Caco-2 (cell line): ENCODE data around the gene EXOC3. TPM values are rescaled to one million over a fixed set of nuclear protein-coding genes. Genes with fewer than 3 reads are reported as not detected.

Experiments used
- BruUV-seq: library from RNA; stranded (reverse); fragments of 400-500 nt; replicated peaks from 2 replicates; lab custom pipeline; 2021; lab: Mats Ljungman, UMichigan
- CTCF ChIA-PET: fragments of 300-600 bp; sonication (Branson Sonifier 250); formaldehyde crosslinking; loops from one replicate; lab custom pipeline; 2022; ENCODE audit warnings: antibody characterized with exemption; lab: Charles Lee
- POLR2A ChIA-PET: fragments of 300-600 bp; sonication (Branson Sonifier 250); formaldehyde crosslinking; loops from one replicate; lab custom pipeline; 2022; ENCODE audit warnings: antibody characterized with exemption; lab: Charles Lee
- DNase-seq, 2 experiments: peaks; one replicate each; pipeline versions ENCODE4 v3.0.0 to v3.0.0-alpha.2; 2020 to 2022
- H3K27me3 ChIP-seq: replicated peaks from 2 replicates; pipeline ENCODE4 v1.6.0; 2011; ENCODE audit warnings: low read length; ENCODE audit not compliant: control insufficient read depth, insufficient read depth
- H3K36me3 ChIP-seq: 2 replicates; pipeline ENCODE4 v1.5.1; 2011; ENCODE audit warnings: low read length; ENCODE audit not compliant: control insufficient read depth, insufficient read depth
- H3K4me1 ChIP-seq: fragments of 250-450 bp; sonication (Bioruptor Pico); 2 replicates; pipeline ENCODE4 v1.5.1; 2020; ENCODE audit warnings: mild to moderate bottlenecking
- H3K4me3 ChIP-seq: 2 replicates; pipeline ENCODE4 v1.5.1; 2011; ENCODE audit warnings: low read depth, mild to moderate bottlenecking, control low read depth, low read length
- H3K9me3 ChIP-seq: fragments of 250-450 bp; sonication (Bioruptor Pico); 2 replicates; pipeline ENCODE4 v1.5.1; 2020; ENCODE audit warnings: mild to moderate bottlenecking, moderate library complexity
- H3K27ac Mint-ChIP-seq: one replicate; pipeline ENCODE4 v1.8.0; 2022; ENCODE audit warnings: mixed read lengths; ENCODE audit not compliant: unreplicated experiment
- H3K27me3 Mint-ChIP-seq: one replicate; pipeline ENCODE4 v1.8.0; 2022; ENCODE audit warnings: mixed read lengths; ENCODE audit not compliant: insufficient read depth, unreplicated experiment
- H3K36me3 Mint-ChIP-seq: one replicate; pipeline ENCODE4 v1.8.0; 2022; ENCODE audit warnings: mild to moderate bottlenecking, mixed read lengths; ENCODE audit not compliant: insufficient read depth, unreplicated experiment
- H3K4me1 Mint-ChIP-seq: one replicate; pipeline ENCODE4 v1.8.0; 2022; ENCODE audit warnings: low read depth, mixed read lengths; ENCODE audit not compliant: unreplicated experiment
- H3K4me3 Mint-ChIP-seq: one replicate; pipeline ENCODE4 v1.8.0; 2022; ENCODE audit warnings: mild to moderate bottlenecking, moderate library complexity, mixed read lengths; ENCODE audit not compliant: unreplicated experiment
- H3K9me3 Mint-ChIP-seq: one replicate; pipeline ENCODE4 v1.8.0; 2022; ENCODE audit warnings: mixed read lengths; ENCODE audit not compliant: unreplicated experiment
- CTCF ChIP-seq, 2 experiments: fragments of 200-600 bp in 1 of 2; IDR thresholded peaks; 1 replicate in 1 of 2; 2 replicates in 1 of 2; pipeline versions ENCODE4 v1.5.1 to v1.8.0; 2011 to 2022; ENCODE audit warnings: antibody characterized with exemption in 1 of 2, control low read depth in 1 of 2, inconsistent platforms in 1 of 2, low read depth in 1 of 2, low read length in 1 of 2, mild to moderate bottlenecking in 1 of 2, moderate library complexity in 1 of 2; ENCODE audit not compliant: insufficient read depth in 1 of 2, severe bottlenecking in 1 of 2, unreplicated experiment in 1 of 2
- intact Hi-C: fragments of 100-400 bp; cut with micrococcal nuclease; formaldehyde crosslinking; loops from one replicate; pipeline ENCODE4 v1.10.0; 2022; ENCODE audit not compliant: unreplicated experiment
- total RNA-seq: library from RNA; stranded (reverse); gene quantifications from 2 replicates; pipeline ENCODE4 v1.2.3, GENCODE V29; 2022

Gene EXOC3
- total RNA-seq, 1 experiment from 2014 or later = 44.5 TPM

GRCh38 chr5:446066-446882 is 3.3 kb downstream of the EXOC3 start:
- no peaks in the 10 kb centered on the region for H3K4me1 Mint-ChIP-seq
- peaks cover 54% of the 10 kb centered on the region for H3K36me3 Mint-ChIP-seq
- POLR2A ChIA-PET = interaction anchor here (0.5 kb wide), 1 partner anchor 26 kb away, joined by 4 read pairs; no protein-coding TSS in a partner anchor
- CTCF ChIA-PET = interaction anchor here (0.6 to 2.0 kb wide), 14 partner anchors 10 to 258 kb away, joined by 3 to 10 read pairs (median 4); no protein-coding TSS in a partner anchor
- no peak overlapping the region for H3K4me3 Mint-ChIP-seq
- no peak for TF ChIP-seq CTCF (IDR thresholded peaks at IDR 0.05; ENCODE audit: insufficient read depth in 1 of 2, low read depth in 1 of 2, low read length in 1 of 2, severe bottlenecking in 1 of 2, unreplicated experiment in 1 of 2)
- no peaks in the 10 kb centered on the region for H3K9me3 Mint-ChIP-seq
- no TSS peak for BruUV-seq
- Histone ChIP-seq H3K9me3 (no peaks in the 10 kb centered on the region), H3K27me3 (no peaks in the 10 kb centered on the region), H3K4me1 (no peaks in the 10 kb centered on the region), H3K4me3 (no peak overlapping the region), H3K36me3 (peaks cover 10% of the 10 kb centered on the region)
- H3K27ac Mint-ChIP-seq = peak overlapping the region; percentile 10
- intact Hi-C loops = loop anchor here (10.0 kb wide), 1 partner anchor 169 kb away; the partner anchor contains the start of gene CEP72
- no peak for DNase-seq
- no peaks in the 10 kb centered on the region for H3K27me3 Mint-ChIP-seq

DNA sequence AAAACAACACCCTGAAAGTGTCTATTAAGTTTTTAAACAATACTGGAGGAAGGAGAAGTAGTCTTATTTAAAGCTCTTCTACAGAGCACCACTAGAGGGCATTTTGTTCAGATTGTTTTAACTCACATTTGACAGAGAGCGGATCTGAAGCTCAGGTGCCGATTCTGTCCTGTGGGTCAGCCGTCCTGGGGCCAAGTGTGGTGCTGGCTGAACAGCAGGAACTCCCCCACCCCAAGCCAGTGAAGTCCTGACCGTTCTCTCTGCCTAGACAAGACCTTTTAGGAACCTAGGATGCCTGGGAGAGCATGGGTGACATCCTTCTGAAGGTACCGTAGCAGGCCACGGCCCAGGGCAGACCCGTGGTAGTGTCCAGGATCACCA is 3.9 kb downstream of the EXOC3 start:
- Mint-ChIP-seq H3K4me1 (no peaks in the 10 kb centered on the region), H3K27me3 (no peaks in the 10 kb centered on the region), H3K36me3 (peaks cover 58% of the 10 kb centered on the region), H3K9me3 (peaks cover 5% of the 10 kb centered on the region), H3K27ac (no peak overlapping the region), H3K4me3 (no peak overlapping the region)
- POLR2A ChIA-PET = interaction anchor here (0.5 kb wide), 1 partner anchor 25 kb away, joined by 4 read pairs; no protein-coding TSS in a partner anchor
- no TSS peak for BruUV-seq
- H3K4me3 ChIP-seq = no peak overlapping the region
- H3K4me1 ChIP-seq = no peaks in the 10 kb centered on the region
- CTCF ChIA-PET = interaction anchor here (0.6 to 2.0 kb wide), 14 partner anchors 10 to 258 kb away, joined by 3 to 10 read pairs (median 4); no protein-coding TSS in a partner anchor
- no peaks in the 10 kb centered on the region for H3K9me3 ChIP-seq
- peaks cover 10% of the 10 kb centered on the region for H3K36me3 ChIP-seq
- peak; percentile 40 to 65 for TF ChIP-seq CTCF (IDR thresholded peaks at IDR 0.05; ENCODE audit: insufficient read depth in 1 of 2, low read depth in 1 of 2, low read length in 1 of 2, severe bottlenecking in 1 of 2, unreplicated experiment in 1 of 2)
- DNase-seq = no peak
- H3K27me3 ChIP-seq = no peaks in the 10 kb centered on the region
- intact Hi-C loops = loop anchor here (10.0 kb wide), 1 partner anchor 168 kb away; the partner anchor contains the start of gene CEP72

DNA sequence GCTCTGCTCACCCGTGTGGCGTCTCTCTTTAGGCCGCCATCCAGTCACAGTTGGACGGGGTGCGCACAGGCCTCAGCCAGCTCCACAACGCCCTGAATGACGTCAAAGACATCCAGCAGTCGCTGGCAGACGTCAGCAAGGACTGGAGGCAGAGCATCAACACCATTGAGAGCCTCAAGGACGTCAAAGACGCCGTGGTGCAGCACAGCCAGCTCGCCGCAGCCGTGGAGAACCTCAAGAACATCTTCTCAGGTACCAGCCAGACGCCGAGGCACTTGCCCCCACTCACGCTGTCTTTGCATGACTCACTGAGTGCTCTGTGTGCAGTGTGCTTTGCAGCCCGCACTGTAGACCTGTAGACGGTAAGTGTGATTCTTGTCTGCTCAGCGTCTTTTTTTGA is 4.5 kb downstream of the EXOC3 start:
- no peak for TF ChIP-seq CTCF (IDR thresholded peaks at IDR 0.05; ENCODE audit: insufficient read depth in 1 of 2, low read depth in 1 of 2, low read length in 1 of 2, severe bottlenecking in 1 of 2, unreplicated experiment in 1 of 2)
- ChIA-PET POLR2A (no interaction called here), CTCF (interaction anchor here (0.7 to 2.0 kb wide), 10 partner anchors 11 to 259 kb away, joined by 3 to 10 read pairs (median 5); no protein-coding TSS in a partner anchor)
- peaks cover 60% of the 10 kb centered on the region for H3K36me3 Mint-ChIP-seq
- Histone ChIP-seq H3K9me3 (peaks cover 5% of the 10 kb centered on the region; the same call in 1 of the 2 replicates), H3K27me3 (no peaks in the 10 kb centered on the region), H3K36me3 (peaks cover 10% of the 10 kb centered on the region), H3K4me3 (no peak overlapping the region), H3K4me1 (no peaks in the 10 kb centered on the region)
- H3K27me3 Mint-ChIP-seq = no peaks in the 10 kb centered on the region
- no peaks in the 10 kb centered on the region for H3K4me1 Mint-ChIP-seq
- BruUV-seq = no TSS peak
- intact Hi-C loops = loop anchor here (10.0 kb wide), 1 partner anchor 167 kb away; the partner anchor contains the start of gene CEP72
- H3K27ac Mint-ChIP-seq = no peak overlapping the region
- H3K4me3 Mint-ChIP-seq = no peak overlapping the region
- H3K9me3 Mint-ChIP-seq = peaks cover 11% of the 10 kb centered on the region
- no peak for DNase-seq
